Neural progenitor cell (in vitro differentiated cells): Measurements from ENCODE around the gene WDR27. TPM values are rescaled to one million over a fixed set of nuclear protein-coding genes. Genes with fewer than 3 reads are reported as not detected.

Experiments
- DNase-seq: peaks from one replicate; pipeline ENCODE4 v3.0.0-alpha.2; 2016; ENCODE audit warnings: low spot score
- H2AFZ ChIP-seq: fragments of 200-600 bp; sonication (generic); replicated peaks from 2 replicates; pipeline ENCODE4 v1.6.1; 2016; ENCODE audit warnings: antibody characterized with exemption
- H3F3A ChIP-seq: fragments of 200-600 bp; sonication (generic); 2 replicates; pipeline ENCODE4 v1.6.1; 2016; ENCODE audit warnings: antibody characterized with exemption, low read depth
- H3K27ac ChIP-seq: fragments of 200-600 bp; sonication (generic); 2 replicates; pipeline ENCODE4 v1.5.1; 2016; ENCODE audit warnings: mild to moderate bottlenecking
- H3K27me3 ChIP-seq: fragments of 200-600 bp; sonication (generic); 2 replicates; pipeline ENCODE4 v1.6.1; 2016; ENCODE audit warnings: mild to moderate bottlenecking, moderate library complexity
- H3K36me3 ChIP-seq: fragments of 200-600 bp; sonication (generic); 2 replicates; pipeline ENCODE4 v1.5.1; 2016
- H3K4me1 ChIP-seq: fragments of 200-600 bp; sonication (generic); 2 replicates; pipeline ENCODE4 v1.6.1; 2016; ENCODE audit warnings: mixed run types
- H3K4me2 ChIP-seq: fragments of 200-600 bp; sonication (generic); 2 replicates; pipeline ENCODE4 v1.6.1; 2016
- H3K4me3 ChIP-seq: fragments of 200-600 bp; sonication (generic); 2 replicates; pipeline ENCODE4 v1.5.1; 2016
- H3K79me2 ChIP-seq: fragments of 200-600 bp; sonication (generic); 2 replicates; pipeline ENCODE4 v1.6.1; 2016; ENCODE audit warnings: low read depth
- H3K9ac ChIP-seq: fragments of 200-600 bp; sonication (generic); 2 replicates; pipeline ENCODE4 v1.6.1; 2016
- H3K9me3 ChIP-seq: fragments of 200-600 bp; sonication (generic); 2 replicates; pipeline ENCODE4 v1.5.1; 2016; ENCODE audit warnings: low read depth
- H4K20me1 ChIP-seq: fragments of 200-600 bp; sonication (generic); 2 replicates; pipeline ENCODE4 v1.6.1; 2016; ENCODE audit warnings: low read depth
- H3K27ac Mint-ChIP-seq: 3 replicates; pipeline ENCODE4 v1.8.0; 2021; ENCODE audit warnings: mixed read lengths
- H3K27me3 Mint-ChIP-seq: 2 replicates; pipeline ENCODE4 v1.8.0; 2022; ENCODE audit warnings: low read depth, mild to moderate bottlenecking, inconsistent platforms, moderate library complexity, mixed read lengths; ENCODE audit not compliant: insufficient read depth
- H3K36me3 Mint-ChIP-seq: 3 replicates; pipeline ENCODE4 v1.8.0; 2021; ENCODE audit warnings: mixed read lengths
- H3K4me1 Mint-ChIP-seq: 3 replicates; pipeline ENCODE4 v1.8.0; 2021; ENCODE audit warnings: mixed read lengths
- H3K4me3 Mint-ChIP-seq: 3 replicates; pipeline ENCODE4 v1.8.0; 2021; ENCODE audit warnings: mild to moderate bottlenecking, moderate library complexity, mixed read lengths
- H3K9me3 Mint-ChIP-seq: 3 replicates; pipeline ENCODE4 v1.8.0; 2020; ENCODE audit warnings: mixed read lengths
- EZH2 ChIP-seq: fragments of 200-600 bp; sonication (generic); IDR thresholded peaks from 2 replicates; pipeline ENCODE4 v1.6.1; 2017; ENCODE audit warnings: antibody characterized with exemption, mild to moderate bottlenecking, moderate library complexity
- EZH2phosphoT487 ChIP-seq: fragments of 200-600 bp; sonication (generic); IDR thresholded peaks from 2 replicates; pipeline ENCODE4 v1.6.1; 2017; ENCODE audit warnings: antibody characterized with exemption
- total RNA-seq: library from RNA; depleted of rRNA; stranded (reverse); fragments of >200 nt; gene quantifications from 2 replicates; pipeline ENCODE4 v1.2.3, GENCODE V29; 2015; ENCODE audit warnings: low replicate concordance
- TF ChIP-seq, protein P1 (sequence below): fragments of 200-600 bp; sonication (generic); IDR thresholded peaks from 2 replicates; pipeline ENCODE4 v1.5.1; 2017; ENCODE audit warnings: antibody characterized with exemption, mild to moderate bottlenecking

WDR27 gene
- total RNA-seq, 1 donor from 2014 or later: 69.0 TPM

DNA sequence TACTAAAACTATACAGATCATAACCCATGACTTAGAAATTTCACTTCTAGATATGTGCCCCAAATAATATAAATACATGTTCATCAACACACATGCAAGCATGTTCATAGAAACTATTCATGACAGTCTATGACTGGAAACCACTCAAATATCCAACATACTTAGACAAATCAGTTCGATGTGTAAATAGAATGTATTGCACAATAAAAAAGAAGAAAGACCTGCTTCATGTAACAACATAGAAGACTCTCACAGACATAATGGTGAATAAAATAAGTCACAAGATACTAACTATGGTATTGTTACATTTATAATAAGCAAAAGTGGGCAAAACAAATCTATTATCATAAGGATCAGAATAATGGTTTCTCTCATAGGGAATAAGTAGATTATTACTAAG is 284.7 kb downstream of the WDR27 start:
- no peak overlapping the region for H3K27ac Mint-ChIP-seq
- TF ChIP-seq, protein P1, sequence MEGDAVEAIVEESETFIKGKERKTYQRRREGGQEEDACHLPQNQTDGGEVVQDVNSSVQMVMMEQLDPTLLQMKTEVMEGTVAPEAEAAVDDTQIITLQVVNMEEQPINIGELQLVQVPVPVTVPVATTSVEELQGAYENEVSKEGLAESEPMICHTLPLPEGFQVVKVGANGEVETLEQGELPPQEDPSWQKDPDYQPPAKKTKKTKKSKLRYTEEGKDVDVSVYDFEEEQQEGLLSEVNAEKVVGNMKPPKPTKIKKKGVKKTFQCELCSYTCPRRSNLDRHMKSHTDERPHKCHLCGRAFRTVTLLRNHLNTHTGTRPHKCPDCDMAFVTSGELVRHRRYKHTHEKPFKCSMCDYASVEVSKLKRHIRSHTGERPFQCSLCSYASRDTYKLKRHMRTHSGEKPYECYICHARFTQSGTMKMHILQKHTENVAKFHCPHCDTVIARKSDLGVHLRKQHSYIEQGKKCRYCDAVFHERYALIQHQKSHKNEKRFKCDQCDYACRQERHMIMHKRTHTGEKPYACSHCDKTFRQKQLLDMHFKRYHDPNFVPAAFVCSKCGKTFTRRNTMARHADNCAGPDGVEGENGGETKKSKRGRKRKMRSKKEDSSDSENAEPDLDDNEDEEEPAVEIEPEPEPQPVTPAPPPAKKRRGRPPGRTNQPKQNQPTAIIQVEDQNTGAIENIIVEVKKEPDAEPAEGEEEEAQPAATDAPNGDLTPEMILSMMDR: no peak
- TF ChIP-seq EZH2phosphoT487 (no peak), EZH2 (no peak)
- Histone ChIP-seq H2AFZ (no peak overlapping the region), H3K36me3 (peaks cover 3% of the 10 kb centered on the region), H3K79me2 (no peaks in the 10 kb centered on the region), H3K9me3 (peaks cover 17% of the 10 kb centered on the region), H3K9ac (no peak overlapping the region), H3K27ac (no peak overlapping the region), H3K4me1 (no peaks in the 10 kb centered on the region), H3K4me3 (no peak overlapping the region), H3K27me3 (no peaks in the 10 kb centered on the region), H3F3A (no peaks in the 10 kb centered on the region), H4K20me1 (no peaks in the 10 kb centered on the region), H3K4me2 (no peak overlapping the region)
- peaks cover 37% of the 10 kb centered on the region for H3K9me3 Mint-ChIP-seq
- no peak overlapping the region for H3K4me3 Mint-ChIP-seq
- no peak for DNase-seq
- H3K27me3 Mint-ChIP-seq: no peaks in the 10 kb centered on the region
- H3K36me3 Mint-ChIP-seq: peaks cover 2% of the 10 kb centered on the region
- H3K4me1 Mint-ChIP-seq: peaks cover 7% of the 10 kb centered on the region

DNA sequence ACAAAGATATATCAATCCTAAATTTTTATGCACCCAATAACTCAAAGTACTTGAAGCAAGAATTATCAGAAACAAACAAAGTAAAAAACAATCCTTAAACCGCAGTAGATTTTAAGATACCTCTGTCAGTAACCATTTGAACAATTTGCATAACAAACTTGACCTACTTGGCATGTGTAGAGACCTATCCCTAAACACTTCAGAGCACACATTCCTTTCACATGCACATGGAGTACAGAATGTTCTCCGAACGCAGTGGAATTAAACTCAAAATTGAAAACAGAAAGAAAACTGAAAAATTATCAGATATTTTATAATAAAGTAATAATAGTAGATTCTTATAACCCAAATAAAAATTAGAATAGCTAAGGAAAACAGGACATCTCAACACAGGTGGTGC is 285.6 kb downstream of the WDR27 start:
- H3K9me3 Mint-ChIP-seq: peaks cover 37% of the 10 kb centered on the region
- peaks cover 2% of the 10 kb centered on the region for H3K36me3 Mint-ChIP-seq
- H3K27ac ChIP-seq: no peak overlapping the region
- no peak overlapping the region for H3K4me3 ChIP-seq
- H3K4me1 ChIP-seq: no peaks in the 10 kb centered on the region
- no peaks in the 10 kb centered on the region for H3K27me3 ChIP-seq
- no peak overlapping the region for H3K4me3 Mint-ChIP-seq
- no peak for DNase-seq
- no peaks in the 10 kb centered on the region for H3F3A ChIP-seq
- no peak overlapping the region for H2AFZ ChIP-seq
- peaks cover 5% of the 10 kb centered on the region for H3K4me1 Mint-ChIP-seq
- no peak for TF ChIP-seq EZH2phosphoT487
- TF ChIP-seq, protein P1: no peak
- TF ChIP-seq EZH2: no peak
- H3K9ac ChIP-seq: no peak overlapping the region
- peaks cover 17% of the 10 kb centered on the region for H3K9me3 ChIP-seq
- no peak overlapping the region for H3K4me2 ChIP-seq
- peaks cover 3% of the 10 kb centered on the region for H3K36me3 ChIP-seq
- H3K79me2 ChIP-seq: no peaks in the 10 kb centered on the region
- H4K20me1 ChIP-seq: no peaks in the 10 kb centered on the region
- no peaks in the 10 kb centered on the region for H3K27me3 Mint-ChIP-seq
- H3K27ac Mint-ChIP-seq: no peak overlapping the region

DNA sequence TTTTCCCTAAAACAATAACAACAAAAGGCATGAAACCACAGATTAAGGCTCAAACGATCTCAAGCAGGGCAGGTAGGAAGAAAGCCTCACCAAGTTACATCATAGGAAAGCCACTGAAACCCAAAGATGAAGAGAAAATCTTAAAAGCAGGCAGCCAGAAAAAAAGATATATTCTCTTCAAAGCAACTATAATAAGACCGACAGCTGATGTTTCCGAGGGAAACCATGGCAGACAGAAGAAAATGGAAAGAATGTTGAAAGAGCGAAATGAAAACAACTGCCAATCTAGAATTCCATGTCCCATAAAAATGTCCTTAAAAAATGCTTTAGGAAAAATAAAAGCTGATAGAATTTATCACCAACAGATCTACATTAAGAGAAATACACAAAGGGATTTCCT is 286.6 kb downstream of the WDR27 start:
- H3K4me3 ChIP-seq: no peak overlapping the region
- no peaks in the 10 kb centered on the region for H3K27me3 ChIP-seq
- H3K27ac ChIP-seq: no peak overlapping the region
- H3K4me1 ChIP-seq: no peaks in the 10 kb centered on the region
- H3K79me2 ChIP-seq: no peaks in the 10 kb centered on the region
- Mint-ChIP-seq H3K4me1 (peaks cover under 1% of the 10 kb centered on the region), H3K27me3 (peaks cover 3% of the 10 kb centered on the region), H3K36me3 (peaks cover 5% of the 10 kb centered on the region), H3K9me3 (peaks cover 38% of the 10 kb centered on the region), H3K27ac (no peak overlapping the region), H3K4me3 (no peak overlapping the region)
- H3K9ac ChIP-seq: no peak overlapping the region
- H3K4me2 ChIP-seq: no peak overlapping the region
- no peaks in the 10 kb centered on the region for H3F3A ChIP-seq
- H4K20me1 ChIP-seq: no peaks in the 10 kb centered on the region
- no peak overlapping the region for H2AFZ ChIP-seq
- H3K36me3 ChIP-seq: peaks cover 3% of the 10 kb centered on the region
- peak; percentile 22 for DNase-seq
- H3K9me3 ChIP-seq: peaks cover 17% of the 10 kb centered on the region
- TF ChIP-seq EZH2: no peak

DNA sequence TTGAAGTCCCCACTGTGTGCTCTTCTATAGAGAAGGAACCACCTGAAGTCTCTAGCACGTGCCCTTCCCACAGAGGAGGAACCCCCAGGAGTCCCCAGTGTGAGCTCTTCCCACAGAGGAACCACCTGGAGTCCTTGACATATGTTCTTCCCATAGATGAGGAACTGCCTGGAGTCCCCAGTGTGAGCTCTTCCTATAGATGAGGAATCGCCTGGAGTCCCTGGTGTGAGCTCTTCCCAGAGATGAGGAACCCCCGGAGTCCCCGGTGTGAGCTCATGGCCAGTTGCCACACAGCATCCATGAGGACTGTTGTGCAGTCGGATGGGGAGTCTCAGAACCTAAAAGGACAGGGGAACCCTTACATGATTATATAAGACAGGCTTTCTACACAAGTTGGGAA is 290.1 kb downstream of the WDR27 start:
- Histone ChIP-seq H3K9ac (no peak overlapping the region), H4K20me1 (no peaks in the 10 kb centered on the region), H3K4me1 (no peaks in the 10 kb centered on the region), H3F3A (no peaks in the 10 kb centered on the region), H3K4me2 (no peak overlapping the region), H3K4me3 (no peak overlapping the region), H2AFZ (no peak overlapping the region), H3K27me3 (no peaks in the 10 kb centered on the region), H3K79me2 (no peaks in the 10 kb centered on the region), H3K27ac (no peak overlapping the region), H3K9me3 (peaks cover 17% of the 10 kb centered on the region), H3K36me3 (peaks cover 3% of the 10 kb centered on the region)
- no peak for TF ChIP-seq EZH2
- TF ChIP-seq, protein P1: no peak
- no peak for TF ChIP-seq EZH2phosphoT487
- no peak overlapping the region for H3K4me3 Mint-ChIP-seq
- H3K9me3 Mint-ChIP-seq: peaks cover 48% of the 10 kb centered on the region
- DNase-seq: no peak
- H3K27ac Mint-ChIP-seq: no peak overlapping the region
- no peaks in the 10 kb centered on the region for H3K4me1 Mint-ChIP-seq
- peaks cover 4% of the 10 kb centered on the region for H3K36me3 Mint-ChIP-seq
- peaks cover 3% of the 10 kb centered on the region for H3K27me3 Mint-ChIP-seq
